Kidney epithelial cell (primary cell): ENCODE data around the gene SOX2. TPM values are rescaled to one million over a fixed set of nuclear protein-coding genes. Genes with fewer than 3 reads are reported as not detected.

Source experiments
- DNase-seq: peaks from one replicate; pipeline ENCODE4 v3.0.0-alpha.2; 2010; ENCODE audit warnings: low read depth
- H3K27me3 ChIP-seq: 2 replicates; pipeline ENCODE4 v1.6.0; 2011; ENCODE audit warnings: low read length; ENCODE audit not compliant: control insufficient read depth, insufficient read depth
- H3K36me3 ChIP-seq: 2 replicates; pipeline ENCODE4 v1.5.1; 2011; ENCODE audit warnings: low read length; ENCODE audit not compliant: control insufficient read depth, insufficient read depth
- H3K4me3 ChIP-seq: 2 replicates; pipeline ENCODE4 v1.5.1; 2011; ENCODE audit warnings: low read depth, mild to moderate bottlenecking, control low read depth, low read length
- total RNA-seq: library from RNA; depleted of rRNA; stranded (reverse); fragments of >200 nt; gene quantifications from 2 replicates; pipeline ENCODE4 v1.2.3, GENCODE V29; 2015
- TF ChIP-seq, protein P1 (sequence below): IDR thresholded peaks from 2 replicates; pipeline ENCODE4 v1.5.1; 2011; ENCODE audit warnings: mild to moderate bottlenecking, moderate library complexity, low read length, control low read depth, inconsistent platforms; ENCODE audit not compliant: insufficient read depth, poor library complexity, severe bottlenecking

Gene SOX2
- total RNA-seq, 1 donor from 2014 or later: not detected

DNA sequence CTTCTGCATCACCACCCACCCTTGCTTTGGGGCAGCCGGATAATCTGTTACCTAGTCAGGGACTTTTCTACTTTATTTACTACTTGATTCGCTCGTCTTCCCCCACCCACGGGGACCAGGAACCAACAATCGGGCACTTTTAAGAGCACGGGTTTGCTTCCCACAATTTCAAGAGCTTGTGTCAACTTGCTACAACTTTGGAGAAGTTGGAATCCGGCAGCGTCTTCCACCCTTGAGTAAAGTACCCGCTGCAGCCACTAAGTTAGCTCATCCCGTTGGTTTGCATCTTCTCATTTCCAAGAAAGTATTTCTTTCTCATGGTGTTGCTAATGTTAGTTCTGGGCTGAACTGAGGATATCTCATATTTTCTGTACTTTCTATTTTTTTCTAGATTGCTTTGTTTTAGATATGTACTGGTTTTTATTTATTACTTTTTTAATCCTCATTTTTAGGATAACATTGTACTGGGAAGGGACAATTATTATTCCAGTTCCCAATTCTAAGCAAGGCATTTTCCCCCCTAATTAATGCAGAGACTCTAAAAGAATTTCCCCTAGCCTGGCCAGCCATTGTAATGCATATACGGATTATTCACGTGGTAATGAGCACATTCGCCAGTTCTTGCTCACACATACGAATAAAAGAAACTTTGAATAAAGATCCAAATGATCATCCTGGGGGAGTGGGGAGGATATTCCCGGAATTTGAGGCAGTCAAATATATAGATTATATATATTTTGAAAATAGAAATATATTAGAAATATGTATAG, 4.0 kb downstream of the SOX2 start:
- Histone ChIP-seq H3K27me3 (peaks cover 74% of the 10 kb centered on the region), H3K4me3 (no peak overlapping the region), H3K36me3 (no peaks in the 10 kb centered on the region)
- TF ChIP-seq, protein P1, sequence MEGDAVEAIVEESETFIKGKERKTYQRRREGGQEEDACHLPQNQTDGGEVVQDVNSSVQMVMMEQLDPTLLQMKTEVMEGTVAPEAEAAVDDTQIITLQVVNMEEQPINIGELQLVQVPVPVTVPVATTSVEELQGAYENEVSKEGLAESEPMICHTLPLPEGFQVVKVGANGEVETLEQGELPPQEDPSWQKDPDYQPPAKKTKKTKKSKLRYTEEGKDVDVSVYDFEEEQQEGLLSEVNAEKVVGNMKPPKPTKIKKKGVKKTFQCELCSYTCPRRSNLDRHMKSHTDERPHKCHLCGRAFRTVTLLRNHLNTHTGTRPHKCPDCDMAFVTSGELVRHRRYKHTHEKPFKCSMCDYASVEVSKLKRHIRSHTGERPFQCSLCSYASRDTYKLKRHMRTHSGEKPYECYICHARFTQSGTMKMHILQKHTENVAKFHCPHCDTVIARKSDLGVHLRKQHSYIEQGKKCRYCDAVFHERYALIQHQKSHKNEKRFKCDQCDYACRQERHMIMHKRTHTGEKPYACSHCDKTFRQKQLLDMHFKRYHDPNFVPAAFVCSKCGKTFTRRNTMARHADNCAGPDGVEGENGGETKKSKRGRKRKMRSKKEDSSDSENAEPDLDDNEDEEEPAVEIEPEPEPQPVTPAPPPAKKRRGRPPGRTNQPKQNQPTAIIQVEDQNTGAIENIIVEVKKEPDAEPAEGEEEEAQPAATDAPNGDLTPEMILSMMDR: no peak
- DNase-seq: no peak

DNA sequence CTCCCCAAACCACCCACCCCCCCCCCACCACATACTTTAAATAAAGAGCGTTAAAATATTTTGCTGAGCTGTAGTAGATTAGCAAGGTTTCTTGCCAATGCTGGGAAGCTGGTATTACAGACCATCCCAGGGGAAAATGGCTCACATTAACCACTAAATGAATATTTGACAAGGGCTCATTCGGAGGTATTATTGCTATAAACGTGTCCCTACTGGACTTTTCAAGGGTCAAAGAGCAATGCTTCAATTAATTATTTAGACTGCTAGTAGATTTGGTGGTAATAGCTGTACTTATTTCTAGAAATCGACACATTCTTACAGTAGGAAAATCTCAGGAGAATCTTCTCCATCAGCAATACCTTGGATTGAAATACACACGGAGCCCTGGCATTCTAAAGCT, 5.2 kb downstream of the SOX2 start:
- TF ChIP-seq, protein P1: no peak
- DNase-seq: no peak
- Histone ChIP-seq H3K4me3 (no peak overlapping the region), H3K27me3 (peaks cover 78% of the 10 kb centered on the region), H3K36me3 (no peaks in the 10 kb centered on the region)

DNA sequence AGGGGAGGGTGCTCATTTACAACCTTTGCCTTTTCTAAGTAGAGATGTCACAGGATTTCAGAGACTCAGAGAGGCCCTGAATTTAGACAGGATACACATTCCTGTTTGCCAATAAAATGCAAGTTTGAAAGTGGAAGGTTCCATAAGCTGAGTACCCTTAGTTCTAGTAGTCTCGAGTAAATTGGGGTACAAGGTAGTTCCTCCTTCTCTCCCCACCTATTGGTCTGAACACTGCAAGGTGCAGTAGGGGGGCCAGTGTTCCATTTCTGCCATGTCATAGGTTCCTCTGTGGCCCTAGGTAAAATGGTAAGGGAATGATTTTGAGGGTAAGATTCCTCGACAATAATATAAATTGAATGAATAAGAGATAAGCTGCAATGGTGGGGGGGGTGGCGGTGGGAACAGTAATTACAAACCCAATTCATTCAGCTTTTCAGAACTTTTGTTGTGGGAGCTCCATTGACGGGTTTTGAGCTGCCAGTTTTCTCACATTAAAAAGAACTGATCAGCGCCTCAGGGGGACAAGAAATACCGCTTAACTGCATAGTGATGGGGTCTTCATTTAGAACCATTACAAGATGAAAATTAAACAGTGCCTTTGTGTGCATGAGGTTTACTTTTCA, 5.9 kb downstream of the SOX2 start:
- TF ChIP-seq, protein P1: no peak
- Histone ChIP-seq H3K36me3 (no peaks in the 10 kb centered on the region), H3K27me3 (peaks cover 79% of the 10 kb centered on the region), H3K4me3 (no peak overlapping the region)
- DNase-seq: no peak

DNA sequence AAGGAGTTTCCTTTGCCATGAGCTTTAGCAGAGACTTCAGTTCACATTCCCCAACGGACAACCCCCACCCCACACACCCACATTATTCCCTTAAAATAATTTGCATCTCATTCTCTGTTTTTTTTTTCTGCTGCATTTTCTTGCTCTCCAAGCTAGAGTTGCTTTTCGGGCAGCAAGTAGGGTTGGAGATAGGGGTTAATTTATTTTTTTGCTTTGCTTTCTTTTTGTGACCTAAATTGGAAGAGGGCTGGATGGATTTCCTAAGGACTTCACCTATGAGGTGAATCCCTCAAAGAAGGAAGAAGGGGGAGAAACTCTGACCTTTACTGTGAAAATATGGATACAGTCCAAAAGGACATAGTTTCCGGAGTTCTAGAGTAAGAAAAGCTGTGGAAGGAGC, 6.6 kb downstream of the SOX2 start:
- Histone ChIP-seq H3K4me3 (no peak overlapping the region), H3K27me3 (peaks cover 78% of the 10 kb centered on the region), H3K36me3 (no peaks in the 10 kb centered on the region)
- no peak for DNase-seq
- TF ChIP-seq, protein P1: no peak

DNA sequence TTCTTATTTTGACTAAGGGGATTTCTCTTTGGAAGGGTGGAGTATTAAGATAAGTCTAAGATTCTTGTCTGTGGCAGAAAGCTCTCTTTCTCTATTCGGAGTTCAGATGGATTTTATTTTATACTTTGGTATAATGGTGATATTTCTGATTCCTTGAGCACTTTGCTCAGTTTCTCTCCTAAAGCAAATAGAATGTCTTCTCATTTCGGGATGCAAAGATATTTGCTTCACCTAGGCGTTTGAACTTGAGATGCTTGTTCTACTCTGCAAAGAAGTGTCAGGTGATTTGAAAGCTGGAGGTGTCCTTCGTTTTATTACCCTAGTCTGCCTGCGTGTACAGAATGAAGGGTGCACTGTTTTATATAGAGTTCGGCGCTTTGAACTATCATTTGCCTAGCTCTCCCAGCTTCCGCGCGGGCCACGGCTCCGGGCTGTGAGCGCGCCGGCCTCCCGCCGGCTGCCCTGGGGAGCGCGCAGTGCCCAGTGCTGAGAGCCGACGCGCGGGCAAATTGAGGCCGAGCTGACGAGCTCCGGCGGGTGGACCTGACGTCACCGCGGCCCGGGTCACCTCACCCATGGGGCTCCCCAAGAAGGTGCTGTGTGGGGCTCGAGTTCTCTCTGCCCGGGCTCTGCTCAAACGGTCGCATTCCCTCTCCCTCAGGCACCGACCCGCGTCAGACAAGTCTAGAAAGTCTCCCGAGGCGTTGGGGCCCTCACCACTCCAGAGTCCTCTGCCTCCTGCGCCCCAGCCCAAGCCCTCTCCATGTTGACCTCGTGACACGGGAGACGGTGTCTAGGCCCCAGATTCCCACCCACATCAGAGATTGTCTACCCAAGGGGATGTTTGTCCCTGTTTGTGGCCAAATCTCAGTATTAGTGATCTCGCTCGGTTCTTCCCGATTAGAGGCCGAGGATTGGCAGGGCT, 7.5 kb downstream of the SOX2 start:
- no peaks in the 10 kb centered on the region for H3K36me3 ChIP-seq
- no peak overlapping the region for H3K4me3 ChIP-seq
- DNase-seq: no peak
- H3K27me3 ChIP-seq: peaks cover 87% of the 10 kb centered on the region
- TF ChIP-seq, protein P1: no peak
